GM06990 (cell line): ENCODE measurements around the gene SNX13.
"Not testable (repeated sequence)": the region's sequence is repeated elsewhere in the genome, so short reads cannot be mapped to it uniquely, and the experiment has no call there.

Experiments used
- DNase-seq: peaks from one replicate; pipeline ENCODE4 v3.0.0-alpha.2; 2011; ENCODE audit not compliant: insufficient read length; ENCODE audit errors: extremely low read depth
- H3K27me3 ChIP-seq: replicated peaks from 2 replicates; pipeline ENCODE4 v1.6.0; 2011; ENCODE audit warnings: low read length; ENCODE audit not compliant: control insufficient read depth, insufficient read depth
- H3K36me3 ChIP-seq: 2 replicates; pipeline ENCODE4 v1.5.1; 2011; ENCODE audit warnings: low read length; ENCODE audit not compliant: control insufficient read depth, insufficient read depth
- H3K4me3 ChIP-seq: replicated peaks from 2 replicates; pipeline ENCODE4 v1.5.1; 2011; ENCODE audit warnings: low read depth, mild to moderate bottlenecking, control low read depth, low read length
- CTCF ChIP-seq: IDR thresholded peaks from 2 replicates; pipeline ENCODE4 v1.5.1; 2011; ENCODE audit warnings: low read length, control low read depth, mild to moderate bottlenecking, inconsistent platforms; ENCODE audit not compliant: insufficient read depth, poor library complexity, severe bottlenecking

The SNX13 gene

DNA sequence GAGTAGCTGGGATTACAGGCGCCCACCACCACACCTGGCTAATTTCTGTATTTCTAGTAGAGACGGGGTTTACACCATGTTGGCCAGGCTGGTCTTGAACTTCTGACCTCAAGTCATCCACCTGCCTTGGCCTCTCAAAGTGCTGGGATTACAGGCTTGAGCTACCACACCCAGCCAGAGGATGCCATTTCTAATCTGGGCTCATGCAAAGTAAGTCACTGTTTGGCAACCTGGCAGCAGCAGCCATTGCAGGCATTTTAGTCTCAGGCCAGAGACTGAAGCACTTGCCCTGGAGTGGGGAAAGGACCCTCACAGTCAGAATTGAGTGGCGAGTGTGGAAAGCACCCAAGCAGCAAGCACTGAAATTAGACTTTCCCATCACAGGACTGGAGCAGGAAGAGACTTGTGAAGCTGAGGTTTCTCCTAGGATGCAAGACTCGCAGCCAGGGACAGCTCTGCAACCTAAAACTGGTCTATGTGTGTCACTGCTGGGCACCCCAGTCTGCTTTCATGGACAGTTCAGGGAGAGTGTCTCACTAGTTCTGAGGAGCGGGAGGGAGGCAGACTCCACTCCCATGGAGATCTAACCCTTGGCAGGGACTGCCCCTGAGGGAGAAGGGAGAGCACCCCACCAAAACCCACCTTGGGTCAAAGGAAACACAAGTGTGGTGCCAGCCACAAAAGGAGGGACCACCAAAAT is 27.6 kb downstream of the SNX13 start:
- DNase-seq: no peak
- TF ChIP-seq CTCF: no peak
- Histone ChIP-seq H3K36me3 (no peaks in the 10 kb centered on the region; the same call in 1 of the 2 replicates), H3K4me3 (no peak overlapping the region), H3K27me3 (no peaks in the 10 kb centered on the region)

DNA sequence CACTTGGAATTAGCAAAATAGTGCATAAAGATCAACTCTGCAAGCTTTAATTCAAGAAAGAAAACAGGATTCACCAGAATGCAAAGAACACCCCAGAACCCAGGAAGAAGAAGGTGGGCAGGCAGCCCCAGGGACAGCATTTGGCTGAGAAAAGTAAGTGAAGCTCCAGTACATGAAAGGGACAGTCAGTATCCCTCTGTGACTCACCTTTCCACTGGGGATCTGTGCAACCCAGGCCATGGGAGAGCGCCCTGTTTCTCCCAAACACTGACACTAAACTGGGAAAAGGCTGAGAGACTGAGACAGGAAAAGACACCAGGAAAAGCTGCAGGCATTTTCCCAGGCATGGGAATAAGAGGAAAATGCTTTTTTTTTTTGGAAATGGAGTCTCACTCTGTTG is 28.2 kb downstream of the SNX13 start:
- Histone ChIP-seq H3K27me3 (no peaks in the 10 kb centered on the region), H3K4me3 (no peak overlapping the region), H3K36me3 (no peaks in the 10 kb centered on the region; the same call in 1 of the 2 replicates)
- no peak for TF ChIP-seq CTCF
- no peak for DNase-seq

DNA sequence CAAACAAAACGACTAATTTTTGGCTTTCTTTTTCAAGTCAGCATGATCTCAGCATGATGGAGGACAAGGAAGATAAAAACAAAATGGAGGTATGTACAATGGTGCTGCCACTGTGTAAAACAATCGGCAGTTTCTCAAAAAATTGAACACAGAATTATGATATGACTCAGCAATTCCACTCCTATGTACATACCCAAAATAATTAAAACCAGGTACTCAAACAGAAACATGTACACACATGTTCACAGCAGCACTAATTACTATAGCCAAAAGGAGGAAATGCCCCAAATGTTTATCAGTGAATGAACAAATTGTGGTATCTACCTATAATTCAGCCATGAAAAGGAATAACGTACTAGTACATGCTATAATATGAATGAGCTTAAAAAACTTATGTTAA is 29.9 kb downstream of the SNX13 start:
- TF ChIP-seq CTCF: no peak
- Histone ChIP-seq H3K4me3 (no peak overlapping the region), H3K27me3 (no peaks in the 10 kb centered on the region), H3K36me3 (no peaks in the 10 kb centered on the region; the same call in 1 of the 2 replicates)
- DNase-seq: no peak

- not testable (repeated sequence) for H3K4me3 ChIP-seq, H3K27me3 ChIP-seq, H3K36me3 ChIP-seq, DNase-seq
These were observed 31.0 kb downstream of the SNX13 start for GRCh38 chr7:17909310-17909709.

GRCh38 chr7:17907014-17907413 is 33.3 kb downstream of the SNX13 start:
- DNase-seq: no peak
- no peaks in the 10 kb centered on the region; the same call in 1 of the 2 replicates for H3K36me3 ChIP-seq

DNA sequence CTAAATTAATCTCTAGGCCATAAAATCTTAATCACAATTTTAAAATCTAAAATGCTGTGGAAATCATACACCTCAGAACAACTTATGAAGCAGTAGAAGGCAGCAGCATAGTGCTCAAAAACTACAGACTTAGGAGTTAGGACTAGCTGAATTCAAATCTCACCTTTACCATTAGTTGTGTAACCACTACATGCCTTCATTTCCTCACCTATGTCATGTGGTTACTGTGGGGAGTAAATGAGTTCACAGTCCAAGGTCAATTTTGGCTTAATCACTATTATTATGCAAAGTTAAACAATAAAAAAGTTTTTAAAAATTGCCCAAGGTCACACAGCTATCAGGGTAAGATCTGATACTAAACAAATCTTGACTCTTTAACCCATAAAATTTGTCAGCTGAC is 37.0 kb downstream of the SNX13 start:
- no peak for TF ChIP-seq CTCF
- no peak for DNase-seq
- Histone ChIP-seq H3K4me3 (no peak overlapping the region), H3K36me3 (no peaks in the 10 kb centered on the region), H3K27me3 (no peaks in the 10 kb centered on the region)

More at GRCh38 chr7:17907014-17907413, 33.3 kb downstream of the SNX13 start:
- no peak for TF ChIP-seq CTCF
- Histone ChIP-seq H3K4me3 (no peak overlapping the region), H3K27me3 (no peaks in the 10 kb centered on the region)
